Body of pancreas (tissue), 4 donors: ENCODE measurements around the gene ARHGAP42.

Experiments
- CTCF ChIP-seq, 7 experiments: fragments of 450-650 bp in 4 of 7; fragments of 200-600 bp in 3 of 7; sonication (generic) in 3 of 7; IDR thresholded peaks; one replicate each; pipeline ENCODE4 v1.5.1; 2016 to 2019; ENCODE audit warnings: antibody characterized with exemption in 7 of 7
- POLR2A ChIP-seq, 3 donors: fragments of 450-650 bp; IDR thresholded peaks; one replicate each; pipeline ENCODE4 v1.6.1; 2016; ENCODE audit warnings: antibody characterized with exemption in 3 of 3, mild to moderate bottlenecking in 2 of 3

DNA sequence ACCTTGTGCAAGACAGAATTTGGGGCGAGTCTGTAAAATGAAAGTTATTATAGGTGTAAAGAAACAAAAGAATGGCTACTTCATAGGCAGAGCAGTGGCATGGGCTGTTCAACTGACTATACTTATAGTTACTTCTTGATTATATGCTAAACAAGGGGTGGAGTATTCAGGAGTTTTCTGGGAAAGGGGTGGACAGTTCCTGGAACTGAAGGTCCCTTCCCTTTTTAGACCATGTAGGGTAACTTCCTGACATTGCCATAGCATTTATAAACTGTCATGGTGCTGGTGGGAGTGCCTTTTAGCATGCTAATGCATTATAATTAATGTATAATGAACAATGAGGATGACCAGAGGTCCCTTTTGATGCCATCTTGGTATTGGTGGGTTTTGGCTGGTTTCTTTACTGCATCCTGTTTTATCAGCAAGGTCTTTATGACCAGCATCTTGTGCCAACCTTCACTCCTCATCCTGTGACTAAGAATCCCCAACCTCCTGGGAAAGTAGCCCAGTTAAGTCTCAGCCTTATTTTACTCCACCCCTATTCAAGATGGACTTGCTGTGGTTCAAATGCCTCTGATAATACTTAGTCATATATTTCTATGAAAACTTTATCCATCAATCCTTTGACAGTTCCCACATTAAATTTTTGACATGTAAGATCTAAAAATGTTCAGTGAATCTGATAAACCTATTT lies 118.6 kb downstream of the ARHGAP42 start:
- TF ChIP-seq CTCF (IDR thresholded peaks at IDR 0.05) (no peak), POLR2A (IDR thresholded peaks at IDR 0.05) (no peak)
